ENCODE data around the gene NLRC5.
"Not testable (repeated sequence)": the region's sequence is repeated elsewhere in the genome, so short reads cannot be mapped to it uniquely, and the experiment has no call there.

NLRC5 gene

GRCh38 chr16:57109259-57110105, 120.1 kb downstream of the NLRC5 start:
- not testable (repeated sequence) for DNase-seq

- no peak for DNase-seq
These were observed 121.6 kb downstream of the NLRC5 start for GRCh38 chr16:57110937-57111336.

- DNase-seq, result no peak
These were observed 122.1 kb downstream of the NLRC5 start for GRCh38 chr16:57111420-57111819.

GRCh38 chr16:57112403-57113041, 123.2 kb downstream of the NLRC5 start:
- DNase-seq, result no peak

GRCh38 chr16:57113042-57113453, 123.7 kb downstream of the NLRC5 start:
- no peak for DNase-seq

GRCh38 chr16:57113664-57114063, 124.3 kb downstream of the NLRC5 start:
- DNase-seq, result no peak

- DNase-seq, result no peak
These were observed 125.8 kb downstream of the NLRC5 start for GRCh38 chr16:57115168-57115513.

GRCh38 chr16:57115514-57116182, 126.3 kb downstream of the NLRC5 start:
- DNase-seq, result no peak

GRCh38 chr16:57118461-57119084, 129.2 kb downstream of the NLRC5 start:
- no peak for DNase-seq

- no peak for DNase-seq
These were observed 134.0 kb downstream of the NLRC5 start for GRCh38 chr16:57123216-57123973.

- no peak for DNase-seq
These were observed 134.8 kb downstream of the NLRC5 start for GRCh38 chr16:57123974-57124674.

GRCh38 chr16:57125376-57125775, 136.0 kb downstream of the NLRC5 start:
- no peak for DNase-seq

- no peak for DNase-seq
These were observed 136.6 kb downstream of the NLRC5 start for GRCh38 chr16:57125969-57126368.

- DNase-seq, result no peak
These were observed 137.1 kb downstream of the NLRC5 start for GRCh38 chr16:57126411-57126810.

- DNase-seq, result no peak
These were observed 137.8 kb downstream of the NLRC5 start for GRCh38 chr16:57127037-57127763.

GRCh38 chr16:57127836-57128235, 138.5 kb downstream of the NLRC5 start:
- DNase-seq, result no peak

GRCh38 chr16:57128771-57129389, 139.5 kb downstream of the NLRC5 start:
- DNase-seq, result peak; percentile 20

- no peak for DNase-seq
These were observed 141.6 kb downstream of the NLRC5 start for GRCh38 chr16:57130950-57131321.

GRCh38 chr16:57131351-57131970, 142.1 kb downstream of the NLRC5 start:
- DNase-seq, result no peak

GRCh38 chr16:57132470-57132869, 143.1 kb downstream of the NLRC5 start:
- DNase-seq, result no peak

All from effector CD4-positive, alpha-beta T cell (primary cell).